Endothelial cell of umbilical vein (primary cell): Measurements from ENCODE around the gene CCDC73. TPM values are rescaled to one million over a fixed set of nuclear protein-coding genes. Genes with fewer than 3 reads are reported as not detected.
A peak's percentile ranks its signal among the peaks of the same experiment; 100 is the strongest.

Source experiments
- BruUV-seq: library from RNA; stranded (reverse); fragments of 400-500 nt; replicated peaks from 2 replicates; lab custom pipeline; 2021; lab: Mats Ljungman, UMichigan
- CTCF ChIA-PET: fragments of 300-600, 350-600 bp; sonication (Branson Sonifier 250); formaldehyde crosslinking; loops from one replicate; lab custom pipeline; 2021; ENCODE audit warnings: antibody characterized with exemption, inconsistent platforms; lab: Charles Lee
- POLR2A ChIA-PET: fragments of 300-600, 350-600 bp; sonication (Branson Sonifier 250); formaldehyde crosslinking; loops from one replicate; lab custom pipeline; 2021; ENCODE audit warnings: antibody characterized with exemption, inconsistent platforms; lab: Charles Lee
- DNase-seq: peaks from one replicate; pipeline ENCODE4 v3.0.0-alpha.2; 2011; ENCODE audit warnings: low read depth, low spot score
- FAIRE-seq: peaks from 2 replicates; lab custom pipeline; 2011; peaks lifted over from hg19 to GRCh38; lab: Jason Lieb, UNC
- H2AFZ ChIP-seq: 2 replicates; pipeline ENCODE4 v1.6.0; 2012; ENCODE audit warnings: low read depth, low read length, control low read depth, inconsistent platforms
- H3K27ac ChIP-seq: 2 replicates; pipeline ENCODE4 v1.5.1; 2011; ENCODE audit warnings: low read depth, mild to moderate bottlenecking, control low read depth, low read length, moderate library complexity; ENCODE audit not compliant: insufficient read depth
- H3K27me3 ChIP-seq, 2 experiments: 2 replicates each; pipeline versions ENCODE4 v1.6.0 to v1.6.1; 2011; ENCODE audit warnings: low read length in 2 of 2, mixed read lengths in 1 of 2; ENCODE audit not compliant: control insufficient read depth in 2 of 2, insufficient read depth in 2 of 2
- H3K36me3 ChIP-seq, 2 experiments: 2 replicates in 1 of 2; 3 replicates in 1 of 2; pipeline ENCODE4 v1.5.1; 2011; ENCODE audit warnings: low read length in 2 of 2, mild to moderate bottlenecking in 1 of 2, moderate library complexity in 1 of 2; ENCODE audit not compliant: control insufficient read depth in 2 of 2, insufficient read depth in 2 of 2; ENCODE audit errors: extremely low read depth in 1 of 2
- H3K4me1 ChIP-seq: 3 replicates; pipeline ENCODE4 v1.5.1; 2011; ENCODE audit warnings: mild to moderate bottlenecking, low read length; ENCODE audit not compliant: control insufficient read depth, insufficient read depth; ENCODE audit errors: extremely low read depth
- H3K4me2 ChIP-seq: 2 replicates; pipeline ENCODE4 v1.6.1; 2011; ENCODE audit warnings: low read length, control low read depth, mixed read lengths; ENCODE audit not compliant: insufficient read depth
- H3K4me3 ChIP-seq, 3 experiments: fragments of 200-600 bp in 1 of 3; sonication (generic), shearing (Covaris generic) in 1 of 3; replicated peaks in 1 of 3; 2 replicates each; pipeline ENCODE4 v1.5.1; 2011 to 2016; ENCODE audit warnings: control low read depth in 3 of 3, low read length in 3 of 3, mild to moderate bottlenecking in 2 of 3, inconsistent platforms in 1 of 3, low read depth in 1 of 3, moderate library complexity in 1 of 3; ENCODE audit not compliant: insufficient read depth in 1 of 3
- H3K79me2 ChIP-seq: 2 replicates; pipeline ENCODE4 v1.6.0; 2012; ENCODE audit warnings: low read length, inconsistent platforms; ENCODE audit not compliant: control insufficient read depth, insufficient read depth
- H3K9ac ChIP-seq: replicated peaks from 2 replicates; pipeline ENCODE3; 2011; ENCODE audit warnings: low read length, control low read depth; ENCODE audit not compliant: insufficient read depth; ENCODE audit errors: extremely low read depth
- H3K9me1 ChIP-seq: replicated peaks from 3 replicates; pipeline ENCODE4 v1.6.0; 2011; ENCODE audit warnings: mild to moderate bottlenecking, low read length; ENCODE audit not compliant: control insufficient read depth, insufficient read depth; ENCODE audit errors: extremely low read depth
- H3K9me3 ChIP-seq: replicated peaks from 2 replicates; pipeline ENCODE4 v1.5.1; 2012; ENCODE audit warnings: low read length, inconsistent platforms; ENCODE audit not compliant: control insufficient read depth, insufficient read depth
- H4K20me1 ChIP-seq: replicated peaks from 2 replicates; pipeline ENCODE3; 2011; ENCODE audit warnings: mild to moderate bottlenecking, low read length; ENCODE audit not compliant: control insufficient read depth, insufficient read depth; ENCODE audit errors: extremely low read depth
- POLR2AphosphoS5 ChIP-seq: IDR thresholded peaks from 2 replicates; pipeline ENCODE4 v1.6.1; 2012; ENCODE audit warnings: low read depth, mild to moderate bottlenecking, control low read depth, low read length, moderate library complexity; ENCODE audit not compliant: insufficient read depth
- dilution Hi-C: fragments of 300-500 bp; cut with MboI; formaldehyde crosslinking; loops from one replicate; pipeline ENCODE4 v1.15.0; 2019; ENCODE audit warnings: low sequenced_read_pairs; ENCODE audit not compliant: extremely low pct_ligation_motif_present
- intact Hi-C: fragments of 100-400 bp; cut with micrococcal nuclease; formaldehyde crosslinking; loops from one replicate; pipeline ENCODE4 v1.10.0; 2022
- polyA plus RNA-seq, 4 experiments: library from polyadenylated mRNA; depleted of rRNA in 3 of 4; stranded (reverse) in 3 of 4; unstranded in 1 of 4; fragments of >200 nt; gene quantifications; 2 replicates each; pipeline versions ENCODE4 v1.2.1 to v1.2.3, GENCODE V29; 2011 to 2012; ENCODE audit warnings: missing spikeins in 1 of 4
- total RNA-seq: library from RNA; stranded (reverse); gene quantifications from 2 replicates; pipeline ENCODE4 v1.2.3, GENCODE V29; 2021
- TF ChIP-seq, protein P1 (sequence below), 2 donors: IDR thresholded peaks; 1 replicate in 1 of 2; 2 replicates in 1 of 2; pipeline ENCODE4 v1.5.1; 2011; ENCODE audit warnings: low read length in 2 of 2, mild to moderate bottlenecking in 2 of 2, moderate library complexity in 2 of 2, control low read depth in 1 of 2, inconsistent platforms in 1 of 2, low read depth in 1 of 2; ENCODE audit not compliant: insufficient read depth in 1 of 2; ENCODE audit errors: extremely low read depth in 1 of 2

Gene CCDC73
- total and polyA plus RNA-seq, 2 donors (not counting 3 experiments of a cell fraction or from before 2014, with no cell fraction given): not detected

DNA sequence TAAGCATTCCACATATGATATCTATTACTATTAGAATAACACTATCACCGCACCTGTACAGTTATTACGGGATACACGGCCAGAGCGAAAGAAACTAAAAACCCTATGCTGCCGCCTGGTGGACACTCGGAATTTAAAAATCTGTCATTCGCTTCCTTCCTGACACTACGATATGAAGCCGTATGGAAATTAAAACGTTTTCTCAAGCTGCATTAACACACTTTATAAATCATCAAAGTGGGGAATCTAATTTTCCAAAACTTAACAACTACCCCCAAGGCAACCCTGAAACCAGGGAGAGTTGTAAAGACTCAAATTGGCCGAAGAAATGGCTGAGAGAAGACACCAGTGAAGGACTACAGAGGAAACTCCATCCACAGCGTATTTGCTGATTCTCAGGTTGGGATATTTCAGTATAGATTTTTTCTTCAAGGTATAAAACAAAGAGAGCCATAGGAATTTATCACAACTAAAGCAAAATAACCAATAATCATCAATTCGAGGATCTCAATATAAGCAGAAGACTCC, 1.4 kb downstream of the CCDC73 start:
- H3K27me3 ChIP-seq: peaks cover 5 to 24% of the 10 kb centered on the region in 2 experiments
- H3K4me2 ChIP-seq: peak overlapping the region; percentile 66
- TF ChIP-seq POLR2AphosphoS5: no peak
- TF ChIP-seq, protein P1, sequence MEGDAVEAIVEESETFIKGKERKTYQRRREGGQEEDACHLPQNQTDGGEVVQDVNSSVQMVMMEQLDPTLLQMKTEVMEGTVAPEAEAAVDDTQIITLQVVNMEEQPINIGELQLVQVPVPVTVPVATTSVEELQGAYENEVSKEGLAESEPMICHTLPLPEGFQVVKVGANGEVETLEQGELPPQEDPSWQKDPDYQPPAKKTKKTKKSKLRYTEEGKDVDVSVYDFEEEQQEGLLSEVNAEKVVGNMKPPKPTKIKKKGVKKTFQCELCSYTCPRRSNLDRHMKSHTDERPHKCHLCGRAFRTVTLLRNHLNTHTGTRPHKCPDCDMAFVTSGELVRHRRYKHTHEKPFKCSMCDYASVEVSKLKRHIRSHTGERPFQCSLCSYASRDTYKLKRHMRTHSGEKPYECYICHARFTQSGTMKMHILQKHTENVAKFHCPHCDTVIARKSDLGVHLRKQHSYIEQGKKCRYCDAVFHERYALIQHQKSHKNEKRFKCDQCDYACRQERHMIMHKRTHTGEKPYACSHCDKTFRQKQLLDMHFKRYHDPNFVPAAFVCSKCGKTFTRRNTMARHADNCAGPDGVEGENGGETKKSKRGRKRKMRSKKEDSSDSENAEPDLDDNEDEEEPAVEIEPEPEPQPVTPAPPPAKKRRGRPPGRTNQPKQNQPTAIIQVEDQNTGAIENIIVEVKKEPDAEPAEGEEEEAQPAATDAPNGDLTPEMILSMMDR (IDR thresholded peaks at IDR 0.05; ENCODE audit: extremely low read depth in 1 of 2, insufficient read depth in 1 of 2, low read depth in 1 of 2, low read length in 2 of 2): peak; percentile 53 to 59
- H3K9me1 ChIP-seq: no peaks in the 10 kb centered on the region
- peak overlapping the region in 1 of 3 experiments; percentile 5 for H3K4me3 ChIP-seq
- POLR2A ChIA-PET: no interaction called here
- no peaks in the 10 kb centered on the region for H4K20me1 ChIP-seq
- no peaks in the 10 kb centered on the region for H3K79me2 ChIP-seq
- H2AFZ ChIP-seq: peak overlapping the region; percentile 54
- CTCF ChIA-PET: interaction anchor here (0.7 to 3.3 kb wide), 11 partner anchors 9 to 480 kb away, joined by 3 to 37 read pairs (median 4); no protein-coding TSS in a partner anchor
- no peaks in the 10 kb centered on the region for H3K9me3 ChIP-seq
- no peaks in the 10 kb centered on the region for H3K36me3 ChIP-seq
- DNase-seq (peak; percentile 57), FAIRE-seq (peak; percentile 78)
- no TSS peak for BruUV-seq
- no peak overlapping the region for H3K9ac ChIP-seq
- H3K4me1 ChIP-seq: no peaks in the 10 kb centered on the region
- dilution Hi-C loops: no loop called here
- intact Hi-C loops: loop anchor here (1.0 to 5.0 kb wide), 5 partner anchors 44 to 470 kb away; partner anchors contain the start of gene EIF3M
- H3K27ac ChIP-seq: no peak overlapping the region
